GM23338 (cell line): ENCODE data around the gene NINJ1.

Experiments used
- CREB1 ChIP-seq: fragments of 250-450 bp; sonication (Bioruptor Pico); IDR thresholded peaks from 2 replicates; pipeline ENCODE4 v1.5.0; 2020; ENCODE audit warnings: low read depth, mild to moderate bottlenecking, moderate library complexity
- EZH2 ChIP-seq: fragments of 200-600 bp; sonication (generic); IDR thresholded peaks from one replicate; pipeline ENCODE4 v1.8.0; 2017; ENCODE audit warnings: antibody characterized with exemption, mild to moderate bottlenecking, low read depth; ENCODE audit not compliant: unreplicated experiment
- EZH2phosphoT487 ChIP-seq: fragments of 200-600 bp; sonication (generic); IDR thresholded peaks from one replicate; pipeline ENCODE4 v1.8.1; 2018; ENCODE audit warnings: antibody characterized with exemption; ENCODE audit not compliant: unreplicated experiment
- JUNB ChIP-seq: IDR thresholded peaks from one replicate; pipeline ENCODE4 v1.6.1; 2016; ENCODE audit warnings: antibody characterized with exemption; ENCODE audit not compliant: unreplicated experiment
- NANOG ChIP-seq: IDR thresholded peaks from 2 replicates; pipeline ENCODE4 v1.6.1; 2016; ENCODE audit warnings: antibody characterized with exemption, borderline replicate concordance
- POLR2AphosphoS5 ChIP-seq: IDR thresholded peaks from 2 replicates; pipeline ENCODE4 v1.6.1; 2016; ENCODE audit warnings: antibody characterized with exemption, low read depth
- STAT1 ChIP-seq: IDR thresholded peaks from one replicate; pipeline ENCODE4 v1.6.1; 2016; ENCODE audit warnings: antibody characterized with exemption; ENCODE audit not compliant: unreplicated experiment
- ZNF114 ChIP-seq: fragments of 250-450 bp; sonication (Bioruptor Pico); IDR thresholded peaks from 2 replicates; pipeline ENCODE4 v1.5.0; 2020; ENCODE audit warnings: mild to moderate bottlenecking, moderate library complexity
- ZNF331 ChIP-seq: fragments of 250-450 bp; sonication (Bioruptor Pico); IDR thresholded peaks from 2 replicates; pipeline ENCODE4 v1.5.0; 2020; ENCODE audit warnings: low read depth, mild to moderate bottlenecking, moderate library complexity
- TF ChIP-seq, protein P1 (sequence below), 2 experiments: fragments of 200-600 bp in 1 of 2; sonication (generic) in 1 of 2; conservative IDR thresholded peaks; 2 replicates each; pipeline versions ENCODE4 v1.5.1 to v1.6.1; 2016 to 2017; ENCODE audit warnings: antibody characterized with exemption in 2 of 2, low read depth in 2 of 2, mild to moderate bottlenecking in 2 of 2, moderate library complexity in 1 of 2
- TF ChIP-seq, protein P2 (sequence below): IDR thresholded peaks from one replicate; pipeline ENCODE4 v1.6.1; 2018; ENCODE audit warnings: antibody characterized with exemption; ENCODE audit not compliant: unreplicated experiment
- TF ChIP-seq, protein P3 (sequence below): IDR thresholded peaks from 2 replicates; pipeline ENCODE4 v1.6.1; 2016; ENCODE audit warnings: antibody characterized with exemption
- TF ChIP-seq, protein P4 (sequence below): fragments of 250-450 bp; sonication (Bioruptor Pico); IDR thresholded peaks from 2 replicates; pipeline ENCODE4 v1.5.0; 2020; ENCODE audit warnings: mild to moderate bottlenecking, moderate library complexity

DNA sequence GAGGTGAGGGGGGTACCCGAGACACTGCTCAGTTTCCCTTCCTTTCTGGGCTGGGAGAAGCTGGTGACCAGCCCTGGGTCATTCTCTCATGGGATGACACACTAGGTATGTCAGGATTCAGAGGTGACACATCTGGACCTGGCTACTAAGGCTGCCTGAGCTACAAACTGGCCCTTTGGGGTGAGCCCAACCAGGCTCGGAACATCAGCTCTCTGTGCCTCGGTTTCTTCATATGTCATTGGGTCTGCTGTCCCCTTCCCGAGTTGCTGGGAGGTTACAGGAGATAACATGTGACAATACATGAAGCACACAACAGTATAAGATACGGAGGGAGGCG, 26.3 kb downstream of the NINJ1 start:
- no peak for TF ChIP-seq EZH2phosphoT487
- no peak for TF ChIP-seq POLR2AphosphoS5
- no peak for TF ChIP-seq EZH2
- TF ChIP-seq, protein P1, sequence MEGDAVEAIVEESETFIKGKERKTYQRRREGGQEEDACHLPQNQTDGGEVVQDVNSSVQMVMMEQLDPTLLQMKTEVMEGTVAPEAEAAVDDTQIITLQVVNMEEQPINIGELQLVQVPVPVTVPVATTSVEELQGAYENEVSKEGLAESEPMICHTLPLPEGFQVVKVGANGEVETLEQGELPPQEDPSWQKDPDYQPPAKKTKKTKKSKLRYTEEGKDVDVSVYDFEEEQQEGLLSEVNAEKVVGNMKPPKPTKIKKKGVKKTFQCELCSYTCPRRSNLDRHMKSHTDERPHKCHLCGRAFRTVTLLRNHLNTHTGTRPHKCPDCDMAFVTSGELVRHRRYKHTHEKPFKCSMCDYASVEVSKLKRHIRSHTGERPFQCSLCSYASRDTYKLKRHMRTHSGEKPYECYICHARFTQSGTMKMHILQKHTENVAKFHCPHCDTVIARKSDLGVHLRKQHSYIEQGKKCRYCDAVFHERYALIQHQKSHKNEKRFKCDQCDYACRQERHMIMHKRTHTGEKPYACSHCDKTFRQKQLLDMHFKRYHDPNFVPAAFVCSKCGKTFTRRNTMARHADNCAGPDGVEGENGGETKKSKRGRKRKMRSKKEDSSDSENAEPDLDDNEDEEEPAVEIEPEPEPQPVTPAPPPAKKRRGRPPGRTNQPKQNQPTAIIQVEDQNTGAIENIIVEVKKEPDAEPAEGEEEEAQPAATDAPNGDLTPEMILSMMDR (conservative IDR thresholded peaks at IDR 0.05; ENCODE audit: low read depth in 2 of 2), result no peak
- TF ChIP-seq, protein P2, sequence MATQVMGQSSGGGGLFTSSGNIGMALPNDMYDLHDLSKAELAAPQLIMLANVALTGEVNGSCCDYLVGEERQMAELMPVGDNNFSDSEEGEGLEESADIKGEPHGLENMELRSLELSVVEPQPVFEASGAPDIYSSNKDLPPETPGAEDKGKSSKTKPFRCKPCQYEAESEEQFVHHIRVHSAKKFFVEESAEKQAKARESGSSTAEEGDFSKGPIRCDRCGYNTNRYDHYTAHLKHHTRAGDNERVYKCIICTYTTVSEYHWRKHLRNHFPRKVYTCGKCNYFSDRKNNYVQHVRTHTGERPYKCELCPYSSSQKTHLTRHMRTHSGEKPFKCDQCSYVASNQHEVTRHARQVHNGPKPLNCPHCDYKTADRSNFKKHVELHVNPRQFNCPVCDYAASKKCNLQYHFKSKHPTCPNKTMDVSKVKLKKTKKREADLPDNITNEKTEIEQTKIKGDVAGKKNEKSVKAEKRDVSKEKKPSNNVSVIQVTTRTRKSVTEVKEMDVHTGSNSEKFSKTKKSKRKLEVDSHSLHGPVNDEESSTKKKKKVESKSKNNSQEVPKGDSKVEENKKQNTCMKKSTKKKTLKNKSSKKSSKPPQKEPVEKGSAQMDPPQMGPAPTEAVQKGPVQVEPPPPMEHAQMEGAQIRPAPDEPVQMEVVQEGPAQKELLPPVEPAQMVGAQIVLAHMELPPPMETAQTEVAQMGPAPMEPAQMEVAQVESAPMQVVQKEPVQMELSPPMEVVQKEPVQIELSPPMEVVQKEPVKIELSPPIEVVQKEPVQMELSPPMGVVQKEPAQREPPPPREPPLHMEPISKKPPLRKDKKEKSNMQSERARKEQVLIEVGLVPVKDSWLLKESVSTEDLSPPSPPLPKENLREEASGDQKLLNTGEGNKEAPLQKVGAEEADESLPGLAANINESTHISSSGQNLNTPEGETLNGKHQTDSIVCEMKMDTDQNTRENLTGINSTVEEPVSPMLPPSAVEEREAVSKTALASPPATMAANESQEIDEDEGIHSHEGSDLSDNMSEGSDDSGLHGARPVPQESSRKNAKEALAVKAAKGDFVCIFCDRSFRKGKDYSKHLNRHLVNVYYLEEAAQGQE, result no peak
- no peak for TF ChIP-seq CREB1 (CRISPR knock-in tag)
- TF ChIP-seq NANOG, result no peak
- TF ChIP-seq ZNF114, result no peak
- TF ChIP-seq JUNB, result no peak
- TF ChIP-seq, protein P3, sequence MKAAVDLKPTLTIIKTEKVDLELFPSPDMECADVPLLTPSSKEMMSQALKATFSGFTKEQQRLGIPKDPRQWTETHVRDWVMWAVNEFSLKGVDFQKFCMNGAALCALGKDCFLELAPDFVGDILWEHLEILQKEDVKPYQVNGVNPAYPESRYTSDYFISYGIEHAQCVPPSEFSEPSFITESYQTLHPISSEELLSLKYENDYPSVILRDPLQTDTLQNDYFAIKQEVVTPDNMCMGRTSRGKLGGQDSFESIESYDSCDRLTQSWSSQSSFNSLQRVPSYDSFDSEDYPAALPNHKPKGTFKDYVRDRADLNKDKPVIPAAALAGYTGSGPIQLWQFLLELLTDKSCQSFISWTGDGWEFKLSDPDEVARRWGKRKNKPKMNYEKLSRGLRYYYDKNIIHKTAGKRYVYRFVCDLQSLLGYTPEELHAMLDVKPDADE, result no peak
- no peak for TF ChIP-seq STAT1
- no peak for TF ChIP-seq ZNF331
- TF ChIP-seq, protein P4, sequence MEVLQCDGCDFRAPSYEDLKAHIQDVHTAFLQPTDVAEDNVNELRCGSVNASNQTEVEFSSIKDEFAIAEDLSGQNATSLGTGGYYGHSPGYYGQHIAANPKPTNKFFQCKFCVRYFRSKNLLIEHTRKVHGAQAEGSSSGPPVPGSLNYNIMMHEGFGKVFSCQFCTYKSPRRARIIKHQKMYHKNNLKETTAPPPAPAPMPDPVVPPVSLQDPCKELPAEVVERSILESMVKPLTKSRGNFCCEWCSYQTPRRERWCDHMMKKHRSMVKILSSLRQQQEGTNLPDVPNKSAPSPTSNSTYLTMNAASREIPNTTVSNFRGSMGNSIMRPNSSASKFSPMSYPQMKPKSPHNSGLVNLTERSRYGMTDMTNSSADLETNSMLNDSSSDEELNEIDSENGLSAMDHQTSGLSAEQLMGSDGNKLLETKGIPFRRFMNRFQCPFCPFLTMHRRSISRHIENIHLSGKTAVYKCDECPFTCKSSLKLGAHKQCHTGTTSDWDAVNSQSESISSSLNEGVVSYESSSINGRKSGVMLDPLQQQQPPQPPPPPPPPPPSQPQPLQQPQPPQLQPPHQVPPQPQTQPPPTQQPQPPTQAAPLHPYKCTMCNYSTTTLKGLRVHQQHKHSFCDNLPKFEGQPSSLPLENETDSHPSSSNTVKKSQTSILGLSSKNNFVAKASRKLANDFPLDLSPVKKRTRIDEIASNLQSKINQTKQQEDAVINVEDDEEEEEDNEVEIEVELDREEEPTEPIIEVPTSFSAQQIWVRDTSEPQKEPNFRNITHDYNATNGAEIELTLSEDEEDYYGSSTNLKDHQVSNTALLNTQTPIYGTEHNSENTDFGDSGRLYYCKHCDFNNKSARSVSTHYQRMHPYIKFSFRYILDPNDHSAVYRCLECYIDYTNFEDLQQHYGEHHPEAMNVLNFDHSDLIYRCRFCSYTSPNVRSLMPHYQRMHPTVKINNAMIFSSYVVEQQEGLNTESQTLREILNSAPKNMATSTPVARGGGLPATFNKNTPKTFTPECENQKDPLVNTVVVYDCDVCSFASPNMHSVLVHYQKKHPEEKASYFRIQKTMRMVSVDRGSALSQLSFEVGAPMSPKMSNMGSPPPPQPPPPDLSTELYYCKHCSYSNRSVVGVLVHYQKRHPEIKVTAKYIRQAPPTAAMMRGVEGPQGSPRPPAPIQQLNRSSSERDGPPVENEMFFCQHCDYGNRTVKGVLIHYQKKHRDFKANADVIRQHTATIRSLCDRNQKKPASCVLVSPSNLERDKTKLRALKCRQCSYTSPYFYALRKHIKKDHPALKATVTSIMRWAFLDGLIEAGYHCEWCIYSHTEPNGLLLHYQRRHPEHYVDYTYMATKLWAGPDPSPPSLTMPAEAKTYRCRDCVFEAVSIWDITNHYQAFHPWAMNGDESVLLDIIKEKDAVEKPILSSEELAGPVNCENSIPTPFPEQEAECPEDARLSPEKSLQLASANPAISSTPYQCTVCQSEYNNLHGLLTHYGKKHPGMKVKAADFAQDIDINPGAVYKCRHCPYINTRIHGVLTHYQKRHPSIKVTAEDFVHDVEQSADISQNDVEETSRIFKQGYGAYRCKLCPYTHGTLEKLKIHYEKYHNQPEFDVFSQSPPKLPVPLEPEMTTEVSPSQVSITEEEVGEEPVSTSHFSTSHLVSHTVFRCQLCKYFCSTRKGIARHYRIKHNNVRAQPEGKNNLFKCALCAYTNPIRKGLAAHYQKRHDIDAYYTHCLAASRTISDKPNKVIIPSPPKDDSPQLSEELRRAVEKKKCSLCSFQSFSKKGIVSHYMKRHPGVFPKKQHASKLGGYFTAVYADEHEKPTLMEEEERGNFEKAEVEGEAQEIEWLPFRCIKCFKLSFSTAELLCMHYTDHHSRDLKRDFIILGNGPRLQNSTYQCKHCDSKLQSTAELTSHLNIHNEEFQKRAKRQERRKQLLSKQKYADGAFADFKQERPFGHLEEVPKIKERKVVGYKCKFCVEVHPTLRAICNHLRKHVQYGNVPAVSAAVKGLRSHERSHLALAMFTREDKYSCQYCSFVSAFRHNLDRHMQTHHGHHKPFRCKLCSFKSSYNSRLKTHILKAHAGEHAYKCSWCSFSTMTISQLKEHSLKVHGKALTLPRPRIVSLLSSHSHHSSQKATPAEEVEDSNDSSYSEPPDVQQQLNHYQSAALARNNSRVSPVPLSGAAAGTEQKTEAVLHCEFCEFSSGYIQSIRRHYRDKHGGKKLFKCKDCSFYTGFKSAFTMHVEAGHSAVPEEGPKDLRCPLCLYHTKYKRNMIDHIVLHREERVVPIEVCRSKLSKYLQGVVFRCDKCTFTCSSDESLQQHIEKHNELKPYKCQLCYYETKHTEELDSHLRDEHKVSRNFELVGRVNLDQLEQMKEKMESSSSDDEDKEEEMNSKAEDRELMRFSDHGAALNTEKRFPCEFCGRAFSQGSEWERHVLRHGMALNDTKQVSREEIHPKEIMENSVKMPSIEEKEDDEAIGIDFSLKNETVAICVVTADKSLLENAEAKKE, result no peak
